B cell (primary cell): Measurements from ENCODE around the gene MSL3B.

Experiments
- ATAC-seq: fragments of 200-7000 bp; cut with Tn5 transposase; one replicate; pipeline ENCODE4 v1.10.0; 2021; ENCODE audit warnings: low read depth, mild to moderate bottlenecking, moderate number of reproducible peaks, moderate library complexity
- CTCF ChIA-PET: fragments of 350-600 bp; sonication (Branson Sonifier 250); formaldehyde crosslinking; loops from one replicate; lab custom pipeline; 2021; ENCODE audit warnings: antibody characterized with exemption, inconsistent platforms; lab: Charles Lee
- POLR2A ChIA-PET: fragments of 350-600 bp; sonication (Branson Sonifier 250); formaldehyde crosslinking; loops from one replicate; lab custom pipeline; 2021; ENCODE audit warnings: antibody characterized with exemption; lab: Charles Lee
- DNase-seq: peaks from one replicate; pipeline ENCODE4 v3.0.0; 2013
- H2AFZ ChIP-seq: 2 replicates; pipeline ENCODE4 v1.6.1; 2012; ENCODE audit warnings: mild to moderate bottlenecking, low read depth, low read length; ENCODE audit not compliant: insufficient read depth, poor library complexity, severe bottlenecking
- H3K27ac ChIP-seq, 2 donors: 1 replicate in 1 of 2; 2 replicates in 1 of 2; pipeline ENCODE4 v1.5.1; 2012 to 2013; ENCODE audit warnings: low read length in 2 of 2, mild to moderate bottlenecking in 2 of 2, moderate library complexity in 1 of 2
- H3K27me3 ChIP-seq, 4 experiments: fragments of 200-600 bp in 1 of 4; sonication (generic) in 1 of 4; replicated peaks in 1 of 4; 1 replicate in 2 of 4; 2 replicates in 2 of 4; pipeline versions ENCODE4 v1.6.1 to v1.7.0; 2013 to 2016; ENCODE audit warnings: low read length in 3 of 4, mild to moderate bottlenecking in 2 of 4, mixed read lengths in 1 of 4, moderate library complexity in 1 of 4; ENCODE audit not compliant: insufficient read depth in 4 of 4, control insufficient read depth in 3 of 4; ENCODE audit errors: control extremely low read depth in 1 of 4
- H3K36me3 ChIP-seq, 2 experiments: replicated peaks in 1 of 2; 1 replicate in 1 of 2; 2 replicates in 1 of 2; pipeline versions ENCODE4 v1.6.1 to v1.7.1; 2013; ENCODE audit warnings: low read length in 1 of 2; ENCODE audit not compliant: insufficient read depth in 2 of 2, control insufficient read depth in 1 of 2; ENCODE audit errors: control extremely low read depth in 1 of 2, extremely low read depth in 1 of 2
- H3K4me1 ChIP-seq, 2 donors: fragments of 200-600 bp in 1 of 2; sonication (generic) in 1 of 2; 1 replicate in 1 of 2; 2 replicates in 1 of 2; pipeline versions ENCODE4 v1.5.1 to v1.6.1; 2013 to 2017; ENCODE audit warnings: low read length in 2 of 2; ENCODE audit not compliant: control insufficient read depth in 2 of 2, insufficient read depth in 2 of 2
- H3K4me2 ChIP-seq: replicated peaks from 2 replicates; pipeline ENCODE3; 2012; ENCODE audit warnings: mild to moderate bottlenecking, low read depth, low read length; ENCODE audit not compliant: poor library complexity, severe bottlenecking
- H3K4me3 ChIP-seq, 5 experiments: fragments of 200-600 bp in 1 of 5; sonication (generic) in 1 of 5; 1 replicate in 3 of 5; 2 replicates in 2 of 5; pipeline versions ENCODE4 v1.5.1 to v1.7.0; 2011 to 2016; ENCODE audit warnings: low read length in 4 of 5, mild to moderate bottlenecking in 4 of 5, low read depth in 2 of 5, control low read depth in 1 of 5, moderate library complexity in 1 of 5; ENCODE audit not compliant: insufficient read depth in 1 of 5; ENCODE audit errors: control extremely low read depth in 1 of 5, extremely low read depth in 1 of 5
- H3K79me2 ChIP-seq: fragments of 200-600 bp; sonication (generic); one replicate; pipeline ENCODE4 v1.6.0; 2016; ENCODE audit warnings: low read length; ENCODE audit not compliant: control insufficient read depth, insufficient read depth
- H3K9ac ChIP-seq: fragments of 200-600 bp; sonication (generic); 2 replicates; pipeline ENCODE4 v1.6.1; 2017; ENCODE audit warnings: mild to moderate bottlenecking, low read length, moderate library complexity
- H3K9me3 ChIP-seq, 3 donors: one replicate each; pipeline versions ENCODE4 v1.6.1 to v1.7.1; 2013; ENCODE audit warnings: low read length in 2 of 3; ENCODE audit not compliant: control insufficient read depth in 2 of 3, insufficient read depth in 1 of 3; ENCODE audit errors: control extremely low read depth in 1 of 3
- H4K20me1 ChIP-seq: 2 replicates; pipeline ENCODE4 v1.6.0; 2012; ENCODE audit warnings: mild to moderate bottlenecking, low read length; ENCODE audit not compliant: insufficient read depth, control insufficient read depth, poor library complexity, severe bottlenecking
- H3K27ac Mint-ChIP-seq: one replicate; pipeline ENCODE4 v1.8.0; 2021; ENCODE audit warnings: mixed read lengths
- H3K27me3 Mint-ChIP-seq: one replicate; pipeline ENCODE4 v1.8.0; 2021; ENCODE audit warnings: mixed read lengths
- H3K4me1 Mint-ChIP-seq: one replicate; pipeline ENCODE4 v1.8.0; 2021; ENCODE audit warnings: mixed read lengths
- H3K4me3 Mint-ChIP-seq: one replicate; pipeline ENCODE4 v1.8.0; 2021; ENCODE audit warnings: mixed read lengths
- H3K9me3 Mint-ChIP-seq: one replicate; pipeline ENCODE4 v1.8.0; 2022; ENCODE audit warnings: mixed read lengths; ENCODE audit not compliant: insufficient read depth
- CTCF ChIP-seq: fragments of 200-600 bp; IDR thresholded peaks from one replicate; pipeline ENCODE4 v1.8.0; 2022; ENCODE audit warnings: antibody characterized with exemption, mild to moderate bottlenecking
- EZH2 ChIP-seq: IDR thresholded peaks from 2 replicates; pipeline ENCODE4 v1.6.1; 2012; ENCODE audit warnings: borderline replicate concordance, low read depth, mild to moderate bottlenecking, moderate library complexity, low read length; ENCODE audit not compliant: insufficient read depth, poor library complexity, severe bottlenecking
- WGBS: methylation state at CpG from one replicate; pipeline ENCODE4 v1.1.5; 2013; ENCODE audit warnings: missing lambda C conversion rate; ENCODE audit not compliant: insufficient coverage; 5-methylcytosine and 5-hydroxymethylcytosine counted together
- intact Hi-C: fragments of 100-400 bp; cut with micrococcal nuclease; formaldehyde crosslinking; loops from one replicate; pipeline ENCODE4 v1.10.0; 2022

MSL3B gene

GRCh38 chr2:233847248-233847898, 20.8 kb downstream of the MSL3B start:
- H3K27ac Mint-ChIP-seq: no peak overlapping the region
- Histone ChIP-seq H3K9ac (no peak overlapping the region), H3K9me3 (no peaks in the 10 kb centered on the region), H3K79me2 (peaks cover 16% of the 10 kb centered on the region), H4K20me1 (no peaks in the 10 kb centered on the region), H3K4me2 (no peak overlapping the region), H3K27ac (no peak overlapping the region), H2AFZ (no peak overlapping the region), H3K27me3 (no peaks in the 10 kb centered on the region), H3K36me3 (no peaks in the 10 kb centered on the region), H3K4me1 (no peaks in the 10 kb centered on the region), H3K4me3 (no peak overlapping the region)
- ChIA-PET CTCF (no interaction called here), POLR2A (no interaction called here)
- TF ChIP-seq CTCF (no peak), EZH2 (no peak)
- H3K4me1 Mint-ChIP-seq: peaks cover 3% of the 10 kb centered on the region
- ATAC-seq: no peak
- DNase-seq: no peak
- H3K9me3 Mint-ChIP-seq: no peaks in the 10 kb centered on the region
- H3K4me3 Mint-ChIP-seq: no peak overlapping the region
- intact Hi-C loops: no loop called here
- no peaks in the 10 kb centered on the region for H3K27me3 Mint-ChIP-seq
- WGBS: 99% methylated on average over 12 of the region's 13 CpGs

GRCh38 chr2:233846387-233847247, 21.6 kb downstream of the MSL3B start:
- Mint-ChIP-seq H3K4me1 (peaks cover 3% of the 10 kb centered on the region), H3K27me3 (no peaks in the 10 kb centered on the region), H3K27ac (no peak overlapping the region), H3K9me3 (no peaks in the 10 kb centered on the region), H3K4me3 (no peak overlapping the region)
- no peak for TF ChIP-seq CTCF
- no peak for TF ChIP-seq EZH2
- Histone ChIP-seq H3K4me3 (no peak overlapping the region), H3K79me2 (peaks cover 16% of the 10 kb centered on the region), H3K9me3 (no peaks in the 10 kb centered on the region), H3K9ac (no peak overlapping the region), H3K4me1 (no peaks in the 10 kb centered on the region), H3K27ac (no peak overlapping the region), H4K20me1 (no peaks in the 10 kb centered on the region), H2AFZ (no peak overlapping the region), H3K36me3 (no peaks in the 10 kb centered on the region), H3K4me2 (no peak overlapping the region), H3K27me3 (no peaks in the 10 kb centered on the region)
- ATAC-seq: no peak
- no peak for DNase-seq
- intact Hi-C loops: no loop called here
- ChIA-PET CTCF (no interaction called here), POLR2A (no interaction called here)
- WGBS: 93% methylated on average over 12 of the region's 16 CpGs
